ENCODE data around the gene GRWD1.
A peak's percentile ranks its signal among the peaks of the same experiment; 100 is the strongest.

GRWD1 gene

GRCh38 chr19:48499316-48500090 lies 53.7 kb downstream of the GRWD1 start:
- DNase-seq: no peak

- DNase-seq: no peak
These were observed 55.2 kb downstream of the GRWD1 start for GRCh38 chr19:48500830-48501493.

- peak; percentile 84 for DNase-seq
These were observed 55.9 kb downstream of the GRWD1 start for GRCh38 chr19:48501494-48502349.

DNA sequence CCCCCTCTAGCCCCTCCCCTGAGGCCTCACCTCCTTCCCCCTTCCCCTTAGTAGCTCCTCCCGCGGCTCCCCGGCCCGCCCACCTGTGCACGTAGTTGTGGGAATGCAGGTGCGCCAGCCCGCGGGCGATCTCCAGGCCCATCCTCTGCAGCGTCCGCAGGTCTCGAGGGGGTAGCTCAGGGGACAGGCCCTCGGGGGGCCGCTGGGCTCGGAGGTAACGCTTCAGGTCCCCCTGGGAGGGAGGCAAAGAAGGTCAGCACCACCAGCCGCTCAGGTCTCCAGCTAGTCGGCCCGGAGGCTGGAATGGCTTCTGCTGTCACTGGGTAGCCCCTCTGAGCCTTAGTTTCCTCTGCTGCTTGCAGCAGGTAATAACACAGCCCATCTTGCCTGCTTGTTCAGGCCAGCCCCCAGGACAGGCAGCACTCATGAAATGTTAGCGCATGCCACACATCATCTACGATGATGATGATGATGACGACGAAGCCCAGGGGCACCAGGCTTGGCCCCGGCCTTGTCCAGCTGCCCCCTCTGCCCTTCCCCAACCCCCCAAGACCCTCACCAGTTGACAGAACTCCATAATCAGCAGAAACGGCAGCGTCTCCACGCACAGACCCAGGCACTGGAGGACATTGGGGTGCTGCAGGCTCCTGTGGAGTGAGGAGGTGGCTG lies 56.7 kb downstream of the GRWD1 start:
- DNase-seq: no peak

DNA sequence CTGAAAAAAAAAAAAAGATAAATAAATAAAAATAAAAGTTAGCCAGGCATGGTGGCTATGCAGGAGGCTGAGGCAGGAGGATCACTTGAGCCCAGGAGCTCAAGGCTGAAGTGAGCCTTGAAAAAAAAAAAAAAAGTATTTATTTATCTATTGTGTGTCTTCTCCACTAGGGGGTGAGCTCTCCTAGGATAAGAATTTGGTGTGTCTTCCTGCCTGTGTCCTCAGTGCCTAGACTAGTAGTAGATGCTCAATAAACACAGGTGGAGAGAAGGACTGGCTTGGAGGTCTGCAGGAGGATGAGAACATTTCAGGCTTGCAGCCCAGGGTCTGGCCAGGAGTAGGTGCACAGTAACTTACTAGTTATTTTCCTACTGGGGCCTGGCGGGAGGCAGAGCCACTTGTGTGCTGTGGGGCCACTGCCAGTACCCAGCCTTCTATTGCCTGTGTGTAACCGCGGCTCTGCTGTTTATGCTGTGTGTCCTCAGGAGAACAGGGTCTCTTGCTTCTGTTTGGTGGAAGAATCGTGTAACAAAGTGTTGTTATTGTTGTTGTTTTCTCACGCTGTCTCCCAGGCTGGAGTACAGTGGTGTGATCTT lies 60.5 kb downstream of the GRWD1 start:
- DNase-seq: no peak
